Mesenteric fat pad (tissue), 1 donor: ENCODE results near the gene EYA2. TPM values are rescaled to one million over a fixed set of nuclear protein-coding genes. Genes with fewer than 3 reads are reported as not detected.

Experiments
- DNase-seq: peaks from one replicate; pipeline ENCODE4 v3.0.0-alpha.2; 2020; ENCODE audit warnings: low spot score
- total RNA-seq: library from RNA; stranded (reverse); fragmentation: NEBNext Ultra II Directional; extraction: Animal tissue kit (Norgen Biotek cat#: 25700); gene quantifications from one replicate; pipeline ENCODE4 v1.2.1, GENCODE V29; 2021
- donor health status: DM: yes; HTN: yes; CAD: no.

EYA2 gene
- total RNA-seq, 1 donor from 2014 or later, result 32.8 TPM

DNA sequence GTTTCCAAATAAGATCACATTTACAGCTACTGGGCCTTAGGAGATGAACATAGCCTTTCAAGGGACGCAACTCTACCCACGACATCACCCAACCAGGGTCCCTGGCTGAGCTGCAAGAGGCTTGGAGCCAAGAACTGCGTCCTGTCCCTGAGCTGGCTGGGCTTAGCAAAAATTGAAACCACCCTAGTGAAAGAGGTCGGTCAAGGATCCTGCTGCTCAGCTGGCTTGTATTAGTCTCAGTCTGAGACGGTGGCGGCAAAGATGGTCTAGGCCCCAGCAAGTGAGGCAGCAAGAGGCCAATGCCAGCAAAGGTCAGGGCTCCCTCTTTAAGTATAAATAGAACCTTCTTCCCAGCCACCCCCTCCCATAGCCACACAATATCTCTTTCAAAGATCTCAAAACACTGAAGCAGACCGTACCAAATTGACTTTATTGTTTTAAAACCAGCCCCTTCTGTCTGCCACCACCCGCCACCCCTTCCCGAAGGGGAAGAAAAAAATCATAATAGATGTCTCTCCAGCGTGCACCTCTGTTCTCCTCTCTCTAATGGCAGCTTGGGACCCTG, 140.5 kb downstream of the EYA2 start:
- DNase-seq, result no peak

DNA sequence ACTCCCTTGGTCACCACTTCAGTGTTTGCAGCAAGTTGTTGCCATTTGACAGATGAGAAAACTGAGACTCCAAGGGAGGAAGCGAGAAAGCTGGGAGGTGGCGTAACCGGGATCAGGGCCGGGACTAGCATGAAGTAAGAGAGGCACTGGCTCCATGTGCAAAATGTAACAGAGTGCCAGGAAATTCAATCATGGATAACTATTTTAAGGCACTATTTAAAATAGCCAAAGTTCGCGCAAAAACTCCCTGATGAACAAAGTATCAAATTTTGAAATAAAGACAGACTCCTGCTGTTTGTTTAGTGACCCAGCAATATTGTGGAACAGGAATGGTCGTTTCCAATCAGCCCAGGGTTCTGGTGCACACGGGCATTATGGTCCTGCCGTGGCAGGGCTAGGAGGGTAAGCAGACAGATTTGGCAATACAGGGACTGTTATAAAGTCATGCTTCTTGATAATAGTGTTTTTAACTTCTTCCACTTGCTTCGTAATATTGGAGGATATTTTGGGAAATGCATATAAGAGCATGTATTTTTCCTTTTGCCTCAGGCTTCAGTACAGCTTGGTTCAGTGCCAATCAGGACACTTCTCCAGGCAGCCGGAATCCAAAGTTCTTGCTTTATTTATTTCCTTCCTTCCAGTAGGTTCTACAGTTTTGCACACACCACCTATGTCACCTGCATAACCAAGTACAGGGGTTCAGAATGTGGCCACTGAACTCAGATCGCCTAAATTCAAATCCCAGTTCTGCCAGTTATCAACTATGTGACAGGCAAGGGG, 141.6 kb downstream of the EYA2 start:
- DNase-seq, result no peak

DNA sequence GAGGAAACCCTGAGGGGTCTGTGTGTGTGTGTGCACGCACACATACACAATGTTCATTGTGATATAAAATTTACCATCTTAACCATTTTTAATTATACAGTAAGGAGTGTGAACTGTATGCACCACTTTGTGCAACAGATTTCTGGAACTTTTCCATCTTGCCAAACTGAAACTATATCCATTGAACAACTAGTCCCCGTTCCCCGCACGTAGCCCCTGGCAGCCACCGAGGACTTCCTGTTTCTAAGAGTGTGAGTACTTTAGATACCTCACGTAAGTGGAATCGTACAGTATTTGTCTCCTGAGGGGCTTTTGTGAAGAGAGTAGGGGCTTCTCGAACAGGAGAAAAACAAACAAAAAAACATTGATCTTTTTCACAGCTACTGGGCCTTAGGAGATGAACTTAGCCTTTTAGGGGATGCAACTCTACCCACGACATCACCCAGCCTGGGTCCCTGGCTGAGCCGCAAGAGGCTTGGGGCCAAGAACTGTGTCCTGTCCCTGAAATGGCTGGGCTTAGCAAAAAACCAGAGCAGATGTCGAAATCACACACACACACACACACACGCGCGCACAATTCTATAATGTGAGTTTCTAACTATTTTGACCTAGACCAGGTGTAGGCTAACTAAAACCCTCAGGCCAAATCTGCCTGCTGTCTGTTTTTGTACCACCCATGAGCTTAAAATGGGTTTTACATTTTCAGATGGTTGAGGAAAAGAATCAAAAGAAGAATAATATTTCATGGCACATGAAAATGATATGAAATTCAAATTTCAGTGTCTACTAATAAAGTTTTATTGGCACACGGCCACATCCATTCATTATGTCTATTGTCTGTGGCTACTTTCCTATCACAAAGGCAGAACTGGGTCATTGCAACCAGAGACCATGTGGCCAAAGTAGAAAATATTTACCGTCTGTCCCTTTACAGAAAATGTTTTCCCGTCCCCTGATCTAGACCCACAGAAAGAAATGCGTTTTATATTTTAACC, 144.2 kb downstream of the EYA2 start:
- no peak for DNase-seq

DNA sequence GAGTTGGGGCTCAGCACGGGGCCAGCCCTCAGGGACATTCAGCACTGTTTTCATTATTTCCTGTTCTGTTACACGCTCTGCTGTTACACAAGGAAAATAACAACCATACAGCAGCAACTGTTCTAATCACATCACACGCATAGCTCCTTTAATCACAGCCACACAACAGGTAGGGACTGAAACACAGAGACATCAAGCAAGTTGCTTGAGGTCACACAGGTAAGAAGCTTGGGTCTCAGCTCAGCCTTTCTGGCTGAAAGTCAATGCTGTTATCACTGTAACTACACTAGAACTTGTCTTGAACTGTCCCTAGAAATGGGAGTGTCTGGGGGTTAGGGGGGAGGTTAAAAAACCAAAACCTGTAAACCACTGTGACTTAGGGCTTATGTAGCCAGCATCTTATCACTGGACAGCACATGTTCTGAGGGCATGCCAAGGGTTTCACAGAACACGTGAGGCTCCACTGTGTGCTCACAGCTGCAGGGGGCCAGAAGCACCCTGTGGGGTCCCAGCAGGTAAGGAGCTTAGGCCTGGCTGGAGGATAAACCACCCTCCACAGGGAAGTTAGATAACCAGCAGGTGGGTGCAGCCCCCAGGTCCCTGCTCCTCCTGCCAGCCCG, 146.0 kb downstream of the EYA2 start:
- no peak for DNase-seq

DNA sequence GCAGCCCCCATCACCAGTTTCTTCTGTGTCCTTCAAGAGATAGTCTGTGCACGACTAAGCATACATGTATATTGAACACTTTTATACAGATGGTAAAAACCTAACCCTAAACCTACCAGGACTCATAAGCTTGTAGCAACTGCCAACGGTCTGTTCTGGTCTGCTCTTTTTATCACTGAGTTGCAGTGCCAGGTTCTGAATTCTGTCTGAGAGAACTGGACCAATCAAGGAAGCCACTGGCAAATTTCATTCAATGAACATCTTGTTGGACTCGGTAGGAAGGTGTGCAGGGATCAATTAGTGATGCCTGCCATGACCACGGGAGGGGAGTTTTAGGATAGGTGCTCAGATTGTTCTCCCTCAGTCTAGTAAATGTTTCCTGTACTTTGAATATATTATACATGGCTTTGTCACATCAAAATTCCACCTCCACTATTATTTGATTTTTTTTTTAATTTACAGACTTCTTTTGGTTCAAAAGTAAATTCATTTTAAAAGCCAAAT, 146.8 kb downstream of the EYA2 start:
- DNase-seq, result no peak

DNA sequence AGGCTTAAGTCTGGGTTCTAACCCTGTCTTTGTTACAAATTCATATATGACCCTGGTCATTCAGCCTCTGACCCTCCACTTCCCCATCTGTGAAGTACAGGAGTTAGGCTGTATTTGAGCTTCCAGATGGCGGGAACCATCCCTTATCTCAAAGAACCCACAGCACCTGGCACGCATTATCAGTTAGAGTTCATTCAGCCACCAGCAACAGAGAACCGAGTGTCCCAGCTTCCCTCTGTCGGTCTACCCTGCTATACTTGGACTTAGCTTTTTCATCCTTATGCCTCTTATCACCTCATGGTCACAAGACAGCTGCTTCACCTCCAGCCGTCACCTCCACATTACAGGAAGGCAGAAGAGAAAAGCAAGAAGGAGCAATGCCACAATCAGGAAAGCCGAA, 147.8 kb downstream of the EYA2 start:
- DNase-seq, result no peak

DNA sequence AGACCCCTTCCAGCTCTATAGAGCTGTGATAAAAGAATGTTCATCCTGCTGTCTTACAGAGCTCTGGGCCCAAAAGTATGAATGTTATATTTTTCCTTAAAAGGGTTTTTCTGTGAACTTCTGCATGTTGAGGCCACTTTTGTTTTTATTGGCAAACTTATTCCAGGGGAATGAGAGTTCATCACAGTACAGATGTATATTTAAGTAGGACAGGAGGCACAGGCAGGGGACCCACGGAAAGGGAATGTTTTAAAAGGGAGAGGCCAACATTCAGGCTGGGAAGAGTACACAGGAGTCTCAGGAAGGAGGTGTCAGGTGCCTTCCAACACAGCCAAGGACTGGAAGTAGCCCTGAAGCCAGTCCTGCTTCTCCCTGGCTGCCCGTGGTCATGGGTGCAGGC, 148.4 kb downstream of the EYA2 start:
- DNase-seq, result no peak

DNA sequence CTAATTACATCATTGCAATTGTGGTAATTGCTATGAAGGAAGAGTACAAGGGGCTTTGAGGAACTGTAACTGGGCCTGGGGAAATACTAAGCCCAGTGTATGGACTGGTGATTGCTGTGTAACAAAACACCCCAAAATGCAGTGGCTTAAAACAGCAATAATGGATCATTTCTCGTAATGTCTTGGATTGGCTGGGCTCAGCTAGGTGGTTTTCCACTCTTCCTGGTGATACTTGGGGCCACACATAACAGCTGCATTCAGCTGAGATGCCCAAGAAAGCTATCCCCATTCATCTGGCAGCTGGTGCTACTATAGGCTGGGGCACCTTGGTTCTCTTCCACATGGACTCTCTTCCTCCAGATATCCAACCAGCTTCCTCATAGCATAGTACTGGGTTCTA, 150.3 kb downstream of the EYA2 start:
- no peak for DNase-seq

DNA sequence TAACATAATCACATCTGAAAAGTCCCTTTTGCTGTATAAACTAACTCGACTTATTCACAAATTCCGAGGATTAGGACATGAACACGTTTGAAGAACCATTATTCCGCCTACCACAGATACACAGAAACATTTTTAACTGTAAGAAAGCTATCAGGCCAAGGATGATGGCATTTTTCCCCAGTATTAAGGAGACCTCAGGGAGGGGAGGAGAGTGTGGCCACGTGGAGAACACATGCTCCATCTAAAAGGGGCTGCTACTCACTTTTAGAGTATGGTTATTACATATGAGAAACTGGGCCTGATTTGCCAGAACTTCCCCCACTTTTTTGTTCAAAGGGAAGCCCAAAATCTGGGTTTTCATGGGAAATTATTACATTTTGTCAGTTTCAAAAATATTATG, 153.4 kb downstream of the EYA2 start:
- DNase-seq, result no peak

DNA sequence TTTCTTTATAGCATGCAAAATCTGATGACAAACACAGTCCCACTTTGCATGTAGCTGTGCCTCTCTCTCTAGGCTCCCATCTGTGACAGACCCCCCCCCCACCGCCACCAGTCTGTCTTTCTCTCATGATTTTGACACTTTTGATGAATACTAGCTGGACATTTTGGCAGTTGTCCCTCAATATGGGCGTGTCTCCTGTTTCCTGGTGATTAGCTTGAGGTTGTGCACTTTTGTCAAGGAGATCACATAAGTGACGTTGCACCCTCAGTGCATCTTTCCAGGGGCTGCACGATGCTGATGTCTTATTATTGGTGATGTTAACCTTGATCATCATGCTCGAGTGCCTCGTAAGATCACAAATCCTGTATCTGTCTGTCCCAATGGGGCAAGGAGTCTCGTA, 155.1 kb downstream of the EYA2 start:
- no peak for DNase-seq

DNA sequence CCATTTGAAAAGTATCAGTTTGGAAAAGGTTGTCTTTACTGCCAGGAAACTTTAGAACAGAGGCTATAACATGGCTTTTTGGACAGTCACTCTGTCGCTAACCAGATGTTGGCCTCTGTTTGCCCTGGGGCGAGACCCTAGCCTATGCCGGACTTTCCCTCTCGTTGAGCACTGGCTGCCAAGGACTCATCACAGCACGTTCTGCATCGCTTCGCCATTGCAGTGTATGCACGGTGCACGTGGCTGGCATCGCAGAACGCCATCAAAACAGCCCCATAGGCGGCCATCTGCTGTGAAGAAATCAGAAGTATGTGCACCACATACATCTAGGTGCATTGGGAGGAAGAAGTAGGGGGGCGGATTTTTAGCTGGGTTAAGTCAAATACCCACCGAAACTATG, 156.4 kb downstream of the EYA2 start:
- DNase-seq, result no peak

DNA sequence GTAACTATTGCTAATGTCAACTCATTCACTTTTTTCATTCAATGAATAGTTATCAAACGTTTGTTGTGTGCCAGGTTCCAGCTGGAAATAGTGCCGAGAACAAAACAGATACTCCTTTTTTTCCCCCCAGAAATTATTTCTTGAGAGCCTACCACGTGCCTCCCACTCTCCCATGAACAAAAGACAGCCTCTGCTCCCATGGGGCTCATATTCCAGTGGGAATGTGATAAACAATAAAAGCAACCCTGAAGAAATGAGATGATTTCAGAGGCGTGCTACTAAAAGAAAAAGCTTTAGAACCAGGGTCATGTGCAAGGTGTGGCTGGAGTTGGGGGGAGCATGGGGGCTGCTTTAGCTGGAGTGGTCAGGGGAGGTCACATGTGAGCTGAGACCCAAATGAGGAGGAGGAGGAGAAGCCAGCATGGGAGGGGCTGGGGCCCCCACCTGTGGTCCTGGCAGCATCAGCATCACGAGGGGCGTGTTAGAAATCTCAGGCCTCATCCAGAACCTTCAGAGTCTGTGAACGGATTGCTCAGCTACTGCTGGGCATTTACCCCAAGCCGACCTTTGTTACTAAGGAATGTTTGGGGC, 157.4 kb downstream of the EYA2 start:
- no peak for DNase-seq

DNA sequence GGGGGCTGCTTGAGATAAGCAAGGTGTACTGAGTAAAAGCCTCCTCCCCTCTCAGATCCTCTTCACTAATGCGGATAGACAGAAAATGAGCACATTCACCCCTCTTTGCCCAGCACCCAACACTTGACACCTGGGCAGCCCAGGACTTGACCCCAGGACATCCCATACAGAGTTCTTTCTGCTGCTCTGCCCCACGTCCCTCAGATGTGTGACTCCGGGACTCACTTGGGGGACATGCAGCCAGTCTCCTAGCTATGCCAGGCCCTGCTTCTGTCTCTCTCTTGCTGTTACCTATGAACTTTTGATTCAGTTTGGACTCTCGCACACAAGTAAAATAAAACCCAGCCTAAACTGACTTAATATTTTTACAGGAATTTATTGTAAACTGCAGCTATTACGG, 159.9 kb downstream of the EYA2 start:
- DNase-seq, result no peak

DNA sequence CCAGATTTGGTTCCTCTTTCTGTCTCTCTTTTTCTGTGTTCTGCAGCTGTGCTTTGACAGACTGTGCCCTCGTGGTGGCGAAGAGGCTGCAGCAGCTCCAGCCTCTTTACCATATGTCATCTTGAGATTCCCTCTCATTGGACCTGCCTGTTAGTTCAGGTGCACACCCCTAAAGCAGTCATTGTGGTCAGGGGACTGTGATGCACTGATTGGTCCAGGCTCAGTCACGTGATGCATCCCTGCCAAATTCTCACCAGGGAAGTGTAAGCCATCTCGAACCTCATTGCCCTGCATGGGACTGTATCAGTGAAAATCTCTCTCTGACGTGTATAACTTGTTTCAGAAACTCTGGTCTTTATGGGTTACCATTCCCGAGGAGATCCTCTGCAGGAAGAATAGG, 160.3 kb downstream of the EYA2 start:
- no peak for DNase-seq

DNA sequence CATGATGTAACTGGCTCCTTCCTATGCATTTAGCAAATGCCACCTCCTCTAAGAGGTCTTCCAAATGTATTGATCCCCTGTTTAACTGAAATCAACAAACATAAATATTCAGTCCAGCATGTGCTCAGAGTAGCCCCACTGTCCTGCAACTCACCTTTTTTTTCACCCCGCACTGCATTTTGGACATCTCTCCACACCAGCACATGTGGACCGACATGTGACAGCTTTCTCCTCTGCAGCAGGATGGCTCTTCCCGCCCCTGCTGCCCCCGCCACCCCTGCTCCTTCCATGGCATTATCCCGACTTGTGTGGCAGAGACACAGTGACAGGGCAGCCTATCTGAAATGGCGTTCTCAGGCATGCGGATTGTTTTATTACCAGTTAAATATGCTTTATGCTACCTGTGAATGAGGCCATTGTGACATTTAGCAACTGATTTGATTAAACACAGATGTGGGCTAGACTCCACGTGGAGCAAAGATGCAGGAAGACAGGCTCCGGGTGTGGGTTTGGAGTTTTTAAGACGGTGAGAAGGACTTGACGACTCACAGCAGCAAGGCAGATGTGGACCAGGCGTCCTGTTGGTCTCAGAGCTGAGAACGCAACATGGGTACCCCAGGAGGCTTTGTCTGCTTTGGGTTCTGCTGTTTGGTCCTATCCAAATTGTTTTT, 161.2 kb downstream of the EYA2 start:
- no peak for DNase-seq

DNA sequence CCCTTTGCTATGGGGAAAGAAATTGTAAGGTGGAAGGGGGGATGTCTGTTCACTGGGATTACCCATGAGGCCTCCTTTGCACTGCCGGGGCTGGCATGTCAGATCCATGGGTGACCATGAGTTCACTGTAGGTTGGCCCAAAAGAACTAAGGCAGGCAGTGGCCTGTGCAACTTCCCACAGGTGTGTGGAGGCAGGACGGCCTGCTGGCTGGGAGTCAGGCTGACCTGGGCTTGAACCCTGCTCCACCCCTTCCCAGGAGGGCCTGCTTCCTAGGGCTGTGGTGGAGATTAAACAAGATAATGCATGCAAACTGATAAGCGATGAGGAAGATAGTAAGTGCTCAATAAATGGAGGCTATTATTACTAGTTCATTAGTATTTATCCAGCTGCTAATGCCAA, 163.0 kb downstream of the EYA2 start:
- no peak for DNase-seq

DNA sequence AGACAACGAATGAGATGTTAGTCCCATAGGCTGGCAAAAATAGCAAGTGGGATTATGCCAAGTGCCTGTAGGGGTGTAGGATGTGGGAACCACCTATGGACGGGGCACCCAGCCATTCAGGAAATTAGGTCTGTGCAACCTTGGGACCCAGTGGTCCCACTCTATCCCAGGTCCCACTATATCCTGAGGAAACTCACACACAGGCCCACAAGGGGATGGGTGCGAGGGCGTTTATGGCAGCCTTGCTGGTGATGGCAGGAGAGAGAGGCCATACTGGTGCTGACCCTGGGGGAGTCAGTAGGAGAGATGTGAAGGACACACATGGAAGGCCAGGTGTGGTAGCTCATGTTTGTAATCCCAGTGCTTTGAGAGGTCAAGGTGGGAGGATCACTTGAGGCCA, 163.6 kb downstream of the EYA2 start:
- no peak for DNase-seq

DNA sequence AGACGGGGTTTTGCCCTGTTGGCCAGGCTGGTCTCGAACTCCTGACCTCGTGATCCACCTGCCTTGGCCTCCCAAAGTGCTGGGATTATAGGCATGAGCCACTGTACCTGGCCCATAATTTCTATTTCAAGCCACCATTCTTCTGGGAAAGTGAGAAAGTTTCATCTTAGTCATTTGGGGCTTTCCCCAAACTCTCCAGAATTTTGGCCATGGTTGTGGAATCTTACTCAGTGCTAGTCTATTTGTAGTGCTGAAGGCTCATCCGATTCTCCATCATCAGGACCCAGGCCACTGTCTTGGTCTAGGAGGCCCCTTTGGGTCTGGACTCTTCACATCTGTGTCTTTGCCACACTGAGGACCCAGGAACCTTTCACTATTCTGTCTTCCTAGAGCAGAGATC, 164.9 kb downstream of the EYA2 start:
- no peak for DNase-seq

DNA sequence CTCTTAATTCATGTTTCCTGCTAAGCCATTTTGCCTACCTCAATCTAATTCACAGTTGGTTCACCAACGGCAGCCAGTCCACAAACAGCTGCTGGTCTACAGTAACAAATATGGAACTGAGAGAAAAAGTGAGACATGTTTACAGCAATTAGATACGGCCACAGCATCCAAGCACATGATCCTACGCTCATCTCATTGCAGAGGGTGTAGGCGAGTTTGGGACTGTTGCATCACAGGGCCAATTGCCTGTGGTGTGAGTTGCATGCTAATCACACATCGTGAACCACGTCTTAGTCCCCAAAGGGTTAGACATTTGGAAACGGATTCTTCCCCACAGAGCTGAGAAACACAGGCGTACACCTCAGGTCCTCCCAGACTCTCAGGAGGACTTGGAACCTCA, 166.9 kb downstream of the EYA2 start:
- DNase-seq, result no peak

DNA sequence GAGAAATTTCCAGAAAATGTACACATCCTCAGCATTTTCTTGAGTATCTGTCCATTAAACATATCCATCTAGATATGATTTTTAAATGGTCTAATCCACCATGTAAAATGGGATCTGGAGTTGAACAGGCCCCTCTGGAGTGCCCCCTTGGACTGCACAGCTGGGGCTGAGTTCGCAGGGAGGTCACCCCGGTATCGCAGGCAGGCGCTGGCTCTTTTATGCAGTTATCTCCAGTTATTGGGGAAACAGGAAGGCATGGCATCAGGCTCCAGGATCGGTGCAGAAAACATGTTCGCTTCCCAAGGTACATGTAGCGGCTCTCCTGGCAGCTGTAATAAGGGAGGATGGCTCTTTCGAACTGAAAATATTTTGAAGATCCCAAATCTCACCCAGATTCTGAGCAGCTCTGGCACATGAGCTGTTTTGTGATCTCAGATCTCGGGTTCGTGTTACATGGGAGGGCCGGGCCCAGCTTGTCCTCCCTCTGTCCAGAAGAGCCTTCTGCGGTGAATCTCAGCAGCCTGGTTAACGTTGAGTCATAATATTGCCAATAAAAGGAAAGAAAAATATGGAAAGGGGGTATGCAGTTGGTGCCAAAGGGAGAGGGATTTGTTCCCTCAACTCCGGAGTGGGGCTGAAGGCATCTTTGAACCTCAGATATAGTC, 167.7 kb downstream of the EYA2 start:
- DNase-seq, result no peak
